GM19351 (cell line): ENCODE measurements around the gene ZNF460.
"Not testable (repeated sequence)": the region's sequence is repeated elsewhere in the genome, so short reads cannot be mapped to it uniquely, and the experiment has no call there.

Experiments used
- ATAC-seq: cut with Tn5 transposase; IDR thresholded peaks from one replicate; pipeline ENCODE4 v1.9.1; 2021; ENCODE audit warnings: mild to moderate bottlenecking, moderate library complexity; ENCODE audit not compliant: unreplicated experiment

Gene ZNF460

DNA sequence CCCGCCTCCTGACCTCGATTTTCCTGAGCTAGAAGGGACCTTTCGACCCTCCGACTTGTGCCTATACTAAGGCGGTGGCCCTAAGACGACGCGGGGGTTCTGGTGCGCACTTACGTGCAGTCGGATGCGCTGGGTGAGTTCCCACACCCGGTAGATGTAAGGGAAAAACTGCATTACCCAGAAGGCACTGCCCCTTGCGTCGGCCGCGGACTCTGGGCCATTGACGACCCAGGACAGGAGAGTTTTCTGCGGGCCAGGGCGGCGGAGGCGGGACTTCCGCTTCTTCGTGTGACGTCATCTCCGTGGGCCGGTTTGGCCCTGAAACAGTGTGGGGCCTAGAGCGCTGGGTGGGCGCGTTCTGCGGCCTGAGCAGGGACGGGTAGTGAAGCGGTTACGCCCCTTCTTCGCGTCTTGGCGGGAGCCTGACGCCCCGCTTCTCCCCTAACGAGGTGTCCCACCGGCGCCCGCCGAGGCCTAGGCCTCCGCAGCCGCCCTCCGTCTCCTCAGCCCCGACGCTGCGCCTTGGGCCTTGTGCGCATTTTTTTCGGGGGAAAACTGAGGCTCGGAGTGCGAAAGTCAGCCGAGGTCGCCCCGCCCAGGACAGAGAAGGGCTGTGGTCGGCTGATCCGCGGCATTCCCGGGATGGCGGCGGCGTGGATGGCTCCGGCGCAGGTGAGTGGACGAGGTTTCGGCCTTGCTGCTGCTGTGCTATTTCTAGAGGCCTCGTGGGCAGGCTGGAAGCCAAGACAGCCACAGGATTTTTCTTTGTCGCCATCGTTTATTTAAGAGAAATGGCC is at the start of gene ZNF460:
TSS of gene ZNF460 (plus strand) at position 321 of the 797 bp plus-strand sequence. CDS start at position 643, 322 bp downstream.
- peak; percentile 76 for ATAC-seq

DNA sequence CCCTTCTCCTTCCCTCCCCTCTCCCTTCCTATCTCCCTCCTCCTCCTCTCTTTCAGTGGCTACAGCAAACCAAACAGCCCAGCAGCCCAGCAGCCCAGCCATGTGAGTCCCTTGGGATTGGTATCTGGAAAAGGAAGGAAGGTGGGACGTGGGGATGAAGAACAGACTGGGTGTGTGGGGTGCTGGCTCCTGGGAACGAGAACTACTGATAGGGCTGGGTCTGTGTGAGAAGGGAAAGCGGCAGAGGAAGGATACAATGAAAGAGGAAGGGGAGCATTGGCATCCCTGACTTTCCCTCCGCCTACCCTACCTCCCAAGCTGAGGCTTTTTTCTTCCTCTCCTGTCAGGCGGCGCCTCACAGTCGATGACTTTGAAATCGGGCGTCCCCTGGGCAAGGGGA is 48.6 kb upstream of the ZNF460 start:
- ATAC-seq: no peak

DNA sequence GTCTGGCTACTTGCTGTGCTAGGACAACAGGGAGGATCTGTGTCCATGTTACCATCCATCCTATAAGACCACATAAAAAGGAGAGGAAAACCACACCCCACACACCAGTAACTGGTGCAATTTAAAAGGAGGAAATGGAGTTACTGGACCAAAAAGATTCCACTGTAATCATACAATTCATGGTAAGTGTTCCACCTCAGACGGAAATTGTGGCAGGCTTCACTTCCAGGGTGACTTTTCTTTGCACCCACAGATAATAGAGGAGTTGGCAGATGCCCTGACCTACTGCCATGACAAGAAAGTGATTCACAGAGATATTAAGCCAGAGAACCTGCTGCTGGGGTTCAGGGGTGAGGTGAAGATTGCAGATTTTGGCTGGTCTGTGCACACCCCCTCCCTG is 47.1 kb upstream of the ZNF460 start:
- ATAC-seq: no peak

DNA sequence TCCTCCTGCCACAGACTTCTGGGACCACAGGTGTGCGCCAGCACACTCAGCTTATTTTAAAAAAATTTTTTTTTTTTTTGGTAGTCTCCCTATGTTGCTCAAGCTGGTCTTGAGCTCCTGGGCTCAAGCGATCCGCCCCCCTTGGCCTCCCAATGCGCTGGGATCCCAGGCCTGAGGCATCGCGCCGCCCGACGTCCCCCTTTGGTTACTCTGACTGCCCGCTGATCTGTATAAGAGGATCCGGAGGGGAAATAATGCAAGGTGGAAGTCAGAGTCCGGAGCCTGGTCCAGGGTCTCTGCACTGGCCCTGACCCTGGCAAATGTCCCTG is 40.3 kb upstream of the ZNF460 start:
- ATAC-seq: no peak

DNA sequence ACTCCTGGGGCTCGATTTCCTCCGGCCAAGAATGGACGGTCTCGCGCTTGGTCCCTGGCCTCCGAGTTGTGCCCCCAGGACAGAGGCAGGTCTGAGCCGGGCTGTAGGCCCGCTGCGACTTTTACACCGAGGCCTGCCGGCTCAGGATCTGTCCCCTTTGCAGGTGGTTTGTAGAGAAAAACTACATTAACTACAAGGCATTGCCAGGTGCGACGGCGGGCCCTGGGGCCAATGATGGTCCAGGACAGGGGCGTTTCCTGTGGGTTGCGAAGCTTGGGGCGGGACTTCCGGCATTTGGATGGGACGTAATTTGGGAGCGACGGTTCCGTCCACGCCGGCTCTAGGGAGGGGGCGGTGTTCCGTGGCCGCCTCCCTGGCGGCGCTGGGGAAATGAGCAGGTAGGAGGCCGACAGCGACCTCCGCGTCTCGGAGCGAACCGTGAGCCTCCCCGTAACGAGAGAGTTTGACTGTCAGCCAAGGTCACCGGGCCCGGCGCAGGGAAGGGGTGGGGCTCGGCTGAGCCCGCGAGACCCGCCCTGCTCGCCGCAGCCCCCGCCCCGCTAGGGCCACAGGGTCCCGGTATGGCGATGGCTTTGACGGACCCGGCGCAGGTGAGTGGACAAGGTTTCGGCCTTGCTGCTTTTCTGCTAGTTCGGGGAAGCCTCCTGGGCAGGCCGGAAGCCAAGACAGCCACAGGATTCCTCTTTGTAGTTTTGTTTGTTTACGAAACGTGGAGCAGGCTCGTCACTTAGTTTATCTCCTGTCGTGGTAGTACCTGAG is 39.8 kb upstream of the ZNF460 start, which contains the start of gene ZNF805:
TSS of gene ZNF805 (plus strand) at position 322 of the 780 bp plus-strand sequence. CDS start at position 582, 260 bp downstream.
- peak; percentile 94 for ATAC-seq

DNA sequence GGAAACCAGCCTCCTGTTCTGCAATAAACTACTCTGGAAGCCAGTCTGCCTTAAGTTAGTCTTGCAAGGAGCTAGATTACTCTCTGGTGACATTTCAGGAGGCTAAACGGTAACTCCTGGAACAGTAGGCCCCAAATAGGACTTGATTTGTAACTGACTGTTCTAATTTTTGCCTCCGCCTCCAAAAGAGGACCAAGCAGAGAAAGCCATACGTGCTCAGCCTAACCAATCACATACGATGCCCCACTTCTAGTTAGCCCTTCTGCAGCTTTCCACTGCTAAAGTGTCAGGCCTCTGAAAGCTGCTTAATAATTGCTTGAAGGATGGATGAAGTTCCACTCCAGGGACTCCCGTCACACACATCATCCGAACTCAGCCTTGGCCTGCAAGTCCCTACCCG is 39.1 kb upstream of the ZNF460 start:
- ATAC-seq: no peak

DNA sequence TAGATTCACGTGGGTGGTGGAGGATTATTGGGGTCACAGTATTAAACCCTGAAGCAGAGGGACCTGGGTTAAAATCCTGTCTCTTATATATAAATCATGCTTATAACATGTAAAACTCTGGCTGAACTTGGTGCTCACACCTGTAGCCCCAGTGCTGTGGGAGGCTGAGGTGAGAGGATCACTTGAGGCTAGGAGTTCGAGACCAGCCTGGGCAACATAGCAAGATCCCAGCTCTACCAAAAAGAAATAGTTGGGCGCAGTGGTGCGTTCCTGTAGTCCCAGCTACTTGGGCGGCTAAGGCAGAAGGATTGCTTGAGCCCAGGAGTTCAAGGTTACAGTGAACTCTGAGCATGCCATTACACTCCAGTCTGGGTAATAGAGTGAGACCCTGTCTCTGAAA is 37.5 kb upstream of the ZNF460 start:
- ATAC-seq: no peak

DNA sequence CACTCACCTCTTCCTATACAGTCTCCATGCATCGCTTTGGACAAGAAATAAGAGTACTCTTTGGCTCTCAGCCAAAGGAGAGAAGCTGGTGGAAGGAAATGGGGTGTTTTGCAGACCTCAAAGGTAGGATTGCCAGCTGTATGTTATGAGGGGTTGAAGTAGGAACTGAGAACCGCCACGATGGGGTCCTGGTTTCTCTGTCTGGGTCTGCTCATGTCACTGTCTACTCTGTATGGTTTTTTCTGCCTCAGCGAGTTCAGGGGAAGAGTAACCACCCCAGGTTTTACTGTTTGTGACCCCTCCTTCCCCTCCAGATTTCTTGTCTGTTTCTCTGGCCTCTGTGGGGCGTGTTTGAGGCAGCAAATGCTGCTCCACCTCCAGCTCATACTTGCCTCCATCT is 35.8 kb upstream of the ZNF460 start:
- no peak for ATAC-seq

DNA sequence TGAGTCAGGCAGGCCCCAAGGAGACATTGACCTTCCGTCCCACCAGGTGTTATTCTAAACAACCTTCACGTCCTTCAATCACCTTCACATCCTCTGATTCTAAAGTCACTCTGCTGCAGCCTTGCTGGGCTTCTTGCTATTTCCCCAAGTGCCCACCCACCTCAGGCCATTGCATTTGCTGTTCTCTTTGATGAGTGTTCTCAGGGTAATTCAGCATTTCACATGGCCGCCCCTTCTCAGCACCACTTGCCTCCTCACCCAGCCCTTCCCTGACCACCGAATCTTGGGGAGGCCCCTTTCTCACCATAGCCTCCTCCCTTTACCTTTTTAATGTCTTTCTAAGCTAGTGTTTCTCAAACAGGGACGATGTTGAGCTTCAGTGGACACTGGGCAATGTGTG is 35.2 kb upstream of the ZNF460 start:
- ATAC-seq: no peak

DNA sequence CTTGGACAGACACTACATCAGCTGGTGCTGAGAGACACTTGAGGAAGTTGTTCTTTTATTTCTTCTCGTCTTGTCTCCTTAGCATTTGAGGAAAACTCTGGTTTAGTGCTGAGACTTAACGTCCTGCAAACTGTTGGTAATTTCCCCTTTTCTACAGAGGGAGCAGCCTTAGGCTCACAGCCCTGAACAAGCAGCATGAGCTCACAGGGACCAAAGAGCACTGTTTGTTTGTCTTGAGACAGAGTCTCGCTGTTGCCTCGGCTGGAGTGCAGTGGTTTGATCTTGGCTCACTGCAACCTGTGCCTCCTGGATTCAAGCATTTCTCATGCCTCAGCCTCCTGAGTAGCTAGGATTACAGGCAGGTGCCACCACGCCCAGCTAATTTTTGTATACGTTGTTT is 34.3 kb upstream of the ZNF460 start:
- ATAC-seq: no peak

DNA sequence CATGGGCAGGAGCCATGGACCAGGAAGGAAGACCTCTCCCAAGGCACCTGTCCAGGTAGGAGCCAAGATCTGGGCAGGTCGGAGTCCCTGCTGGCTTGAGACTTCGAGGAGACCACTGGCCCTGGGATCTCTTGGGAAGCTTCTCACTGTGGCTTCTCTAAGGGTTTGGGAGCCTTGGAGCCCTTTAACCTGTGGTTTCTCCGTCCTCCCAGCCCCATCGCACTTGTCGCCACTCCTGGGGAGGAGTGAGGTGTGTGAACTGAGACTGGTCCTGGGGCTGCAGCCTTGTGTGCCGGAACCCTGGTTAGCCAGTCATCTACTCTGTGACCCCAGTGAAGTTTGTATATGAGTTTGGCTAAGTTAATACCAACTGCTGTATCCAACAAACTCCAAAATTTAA is 31.6 kb upstream of the ZNF460 start:
- no peak for ATAC-seq

DNA sequence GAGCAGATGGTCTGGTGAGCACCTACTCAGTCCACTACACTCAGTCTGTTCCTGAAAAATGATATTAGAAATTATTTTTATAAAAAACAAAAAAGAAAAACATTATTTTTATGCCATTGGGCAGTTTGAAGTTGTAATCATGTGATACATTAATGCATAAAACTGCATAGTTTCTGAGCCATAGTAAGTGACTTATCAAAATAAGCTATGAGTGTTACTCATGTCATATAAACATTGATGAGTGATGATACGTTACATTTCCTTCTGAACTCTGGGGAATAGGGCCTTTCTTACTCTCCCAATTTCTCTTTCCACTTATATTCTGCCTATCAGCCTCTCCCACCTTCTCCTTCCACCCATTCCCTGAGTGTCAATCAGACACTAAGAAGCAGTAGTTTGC is 31.0 kb upstream of the ZNF460 start:
- ATAC-seq: no peak

DNA sequence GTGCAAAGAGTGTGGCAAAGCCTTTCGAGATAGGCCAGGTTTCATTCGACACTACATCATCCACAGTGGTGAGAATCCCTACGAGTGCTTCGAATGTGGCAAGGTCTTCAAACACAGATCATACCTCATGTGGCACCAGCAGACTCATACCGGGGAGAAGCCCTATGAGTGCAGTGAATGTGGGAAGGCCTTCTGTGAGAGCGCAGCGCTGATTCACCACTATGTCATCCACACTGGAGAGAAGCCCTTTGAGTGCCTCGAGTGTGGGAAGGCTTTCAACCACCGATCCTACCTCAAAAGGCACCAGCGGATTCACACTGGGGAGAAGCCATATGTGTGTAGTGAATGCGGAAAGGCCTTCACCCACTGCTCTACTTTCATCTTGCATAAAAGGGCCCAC is 26.5 kb upstream of the ZNF460 start:
- ATAC-seq: not testable (repeated sequence)

DNA sequence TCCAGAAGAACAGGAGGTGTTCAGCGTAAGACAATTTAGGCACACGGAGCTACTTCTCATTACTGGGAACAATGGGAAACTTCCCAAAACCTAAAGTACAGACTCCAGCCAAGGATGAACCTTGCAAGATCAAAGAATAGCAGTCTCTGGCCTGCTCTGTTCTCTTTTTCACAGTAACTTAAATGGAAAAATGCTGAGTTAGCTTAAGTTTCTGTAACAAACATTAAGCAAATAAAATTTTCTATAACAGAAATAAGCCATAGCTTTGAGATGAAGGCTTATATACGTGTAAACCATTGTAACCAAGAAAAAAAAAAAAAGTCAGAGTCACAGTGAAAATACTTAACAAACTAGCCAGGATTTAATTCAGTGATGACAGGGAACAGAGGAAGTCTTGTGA is 18.2 kb upstream of the ZNF460 start:
- no peak for ATAC-seq

DNA sequence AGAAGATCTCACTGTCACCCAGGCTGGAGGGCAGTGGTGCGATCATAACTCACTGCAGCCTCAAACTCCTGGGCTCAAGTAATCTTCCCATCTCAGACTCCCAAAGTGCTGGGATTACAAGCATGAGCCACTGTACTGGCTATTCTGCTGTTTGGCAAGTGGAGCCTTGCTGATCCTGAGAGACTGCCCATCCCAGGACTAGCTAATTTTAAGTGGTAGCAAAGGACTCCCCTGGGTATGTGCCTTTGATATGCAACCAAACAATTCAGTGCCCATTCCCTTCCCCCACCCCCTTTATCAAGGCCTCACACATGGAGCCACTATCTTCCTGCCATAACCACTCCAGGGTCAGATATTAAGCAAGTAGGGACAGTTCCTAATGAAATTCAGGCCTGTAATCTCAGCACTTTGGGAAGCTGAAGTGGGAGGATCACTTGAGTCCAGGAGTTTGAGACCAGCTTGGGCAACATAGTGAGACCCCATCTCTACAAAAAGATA is 17.0 kb upstream of the ZNF460 start:
- ATAC-seq: no peak

DNA sequence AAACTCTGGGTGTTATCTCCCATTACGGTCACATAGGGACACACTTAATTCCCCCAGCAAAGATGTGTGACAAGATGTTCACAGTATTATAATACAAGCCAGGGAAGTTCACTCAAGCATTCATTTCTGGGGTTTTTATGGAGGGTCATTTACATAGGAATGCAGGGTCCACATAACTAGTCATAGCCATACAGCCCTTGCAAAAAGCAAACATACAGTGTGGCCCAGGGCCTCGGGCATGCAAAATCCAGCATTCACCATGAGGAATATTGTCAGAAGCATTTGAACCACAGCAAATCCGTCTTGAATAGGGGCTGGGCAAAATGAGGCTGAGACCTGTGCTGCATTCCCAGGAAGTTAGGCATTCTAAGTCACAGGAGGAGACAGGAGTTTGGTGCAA is 13.0 kb upstream of the ZNF460 start:
- ATAC-seq: no peak

DNA sequence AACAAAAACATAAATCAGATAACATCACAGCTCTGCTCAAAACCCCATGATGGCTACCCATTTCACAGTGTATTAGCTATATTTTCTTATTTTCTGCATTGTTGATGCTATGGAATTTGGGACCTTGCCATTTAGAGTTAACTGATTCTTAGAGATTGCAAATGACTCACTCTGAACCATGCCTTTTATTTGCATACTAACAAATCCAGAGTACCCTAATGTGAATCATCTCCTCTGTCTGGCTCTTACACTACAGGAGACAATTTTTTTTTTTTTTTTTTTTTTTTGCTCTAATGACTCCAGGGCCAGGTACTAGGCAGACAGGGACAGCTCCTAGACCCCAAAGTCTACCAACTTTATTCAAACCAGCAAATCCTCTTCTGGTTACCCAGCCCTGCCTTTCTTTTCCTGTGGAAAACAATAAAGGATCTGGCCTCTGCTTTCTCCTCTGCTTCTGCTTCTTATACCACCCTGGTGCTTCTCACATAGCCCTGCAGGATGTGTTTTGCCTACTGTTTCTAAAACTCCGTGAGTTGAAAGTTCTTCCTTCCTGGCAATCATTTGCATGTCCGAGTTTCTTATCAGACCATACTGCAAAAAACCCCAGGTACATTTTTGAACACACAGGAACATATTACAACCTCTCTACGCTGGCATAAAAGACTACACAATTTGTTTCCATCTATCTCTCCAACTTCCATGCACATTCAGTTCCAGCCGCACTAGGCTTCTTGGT is 10.6 kb upstream of the ZNF460 start:
- ATAC-seq: peak; percentile 40

DNA sequence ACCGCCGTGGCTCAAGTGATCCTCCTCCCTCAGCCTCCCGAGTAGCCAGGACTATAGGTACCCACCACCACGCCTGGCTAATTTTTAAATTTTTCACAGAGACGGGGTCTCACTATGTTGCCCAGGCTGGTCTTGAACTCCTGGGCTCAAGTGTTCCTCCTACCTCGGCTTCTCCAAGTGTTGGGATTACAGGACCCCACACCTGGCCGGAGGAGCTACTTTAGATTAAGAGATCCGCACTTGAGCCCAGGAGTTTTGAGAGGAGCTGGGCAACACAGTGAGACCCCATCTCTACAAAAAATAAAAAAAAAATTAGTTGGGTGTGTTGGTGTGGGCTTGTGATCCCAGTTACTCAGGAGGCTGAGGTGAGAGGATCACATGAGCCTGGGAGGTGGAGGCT is 9.0 kb upstream of the ZNF460 start:
- no peak for ATAC-seq

DNA sequence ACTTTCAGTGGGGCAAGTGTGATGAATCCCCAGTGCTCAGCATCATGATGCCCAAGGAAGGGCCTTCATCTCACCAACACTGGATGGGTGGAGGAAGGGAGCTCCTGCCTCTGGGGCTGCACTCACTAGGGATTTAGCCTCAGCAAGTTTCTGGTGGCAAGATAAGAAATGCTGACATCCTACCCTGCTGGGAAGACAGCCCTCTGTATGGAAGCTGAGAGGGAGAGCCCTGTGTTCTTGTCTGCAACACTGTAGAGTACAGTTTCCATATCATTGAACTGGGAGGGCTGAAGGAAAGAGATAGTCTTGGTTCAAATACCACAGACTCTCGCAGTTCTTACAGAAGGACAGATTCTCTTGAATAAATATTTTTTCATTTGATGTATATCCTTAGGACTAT is 7.3 kb upstream of the ZNF460 start:
- no peak for ATAC-seq

DNA sequence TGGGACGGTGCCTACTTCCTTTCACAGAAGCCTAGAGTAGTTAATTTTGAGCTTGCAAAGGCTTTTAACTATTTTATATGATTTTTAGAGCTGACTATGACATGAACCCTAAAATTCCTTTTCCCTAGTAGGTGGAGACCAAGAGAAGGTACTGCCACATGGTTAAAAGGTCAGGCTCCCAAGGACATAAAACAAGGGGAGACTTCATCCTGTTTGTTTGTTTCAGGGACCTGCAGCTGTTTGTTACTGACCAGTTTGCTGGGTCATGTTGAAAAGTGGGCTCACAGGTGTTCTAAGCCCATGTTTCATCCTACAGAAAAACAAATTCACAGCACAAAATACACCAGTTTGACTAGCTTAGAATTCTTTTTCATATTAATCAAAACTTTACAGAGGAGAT is 3.9 kb upstream of the ZNF460 start:
- no peak for ATAC-seq

DNA sequence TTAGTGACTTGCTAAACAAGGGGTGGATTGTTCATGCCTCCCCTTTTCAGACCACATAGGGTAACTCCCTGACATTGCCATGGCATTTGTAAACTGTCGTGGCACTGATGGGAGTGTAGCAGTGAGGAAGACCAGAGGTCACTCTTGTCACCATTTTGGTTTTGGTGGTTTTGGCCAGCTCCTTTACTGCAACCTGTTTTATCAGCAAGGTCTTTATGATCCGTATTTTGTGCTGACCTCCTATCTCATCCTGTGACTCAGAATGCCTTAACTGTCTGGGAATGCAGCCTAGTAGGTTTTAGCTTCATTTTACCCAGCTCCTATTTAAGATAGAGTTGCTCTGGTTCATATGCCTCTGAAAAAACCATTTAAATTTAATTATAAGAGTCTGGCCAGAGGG is 1.8 kb upstream of the ZNF460 start:
- ATAC-seq: not testable (repeated sequence)
